Keratinocyte (primary cell): ENCODE data around the gene PAK3. TPM values are rescaled to one million over a fixed set of nuclear protein-coding genes. Genes with fewer than 3 reads are reported as not detected.

Experiments used
- DNase-seq: peaks from one replicate; pipeline ENCODE4 v3.0.0-alpha.2; 2011; ENCODE audit warnings: low read depth, missing footprints, low spot score
- FAIRE-seq: peaks from 2 replicates; lab custom pipeline; 2011; peaks lifted over from hg19 to GRCh38; lab: Jason Lieb, UNC
- H2AFZ ChIP-seq: 2 replicates; pipeline ENCODE4 v1.6.0; 2012; ENCODE audit warnings: low read length, control low read depth, inconsistent platforms; ENCODE audit not compliant: control insufficient read depth
- H3K27ac ChIP-seq: 2 replicates; pipeline ENCODE4 v1.5.1; 2011; ENCODE audit warnings: low read length; ENCODE audit not compliant: control insufficient read depth, insufficient read depth
- H3K27me3 ChIP-seq: 3 replicates; pipeline ENCODE4 v1.6.0; 2011; ENCODE audit warnings: low read length; ENCODE audit not compliant: control insufficient read depth, insufficient read depth; ENCODE audit errors: extremely low read depth
- H3K36me3 ChIP-seq, 2 experiments: 2 replicates in 1 of 2; 3 replicates in 1 of 2; pipeline ENCODE4 v1.5.1; 2011; ENCODE audit warnings: low read length in 2 of 2, mild to moderate bottlenecking in 1 of 2; ENCODE audit not compliant: control insufficient read depth in 2 of 2, insufficient read depth in 2 of 2; ENCODE audit errors: extremely low read depth in 1 of 2
- H3K4me1 ChIP-seq: 3 replicates; pipeline ENCODE4 v1.5.1; 2011; ENCODE audit warnings: low read length; ENCODE audit not compliant: control insufficient read depth, insufficient read depth; ENCODE audit errors: extremely low read depth
- H3K4me2 ChIP-seq: 3 replicates; pipeline ENCODE4 v1.6.0; 2011; ENCODE audit warnings: low read depth, low read length; ENCODE audit not compliant: control insufficient read depth, insufficient read depth; ENCODE audit errors: extremely low read depth
- H3K4me3 ChIP-seq, 3 experiments: fragments of 200-600 bp in 1 of 3; sonication (generic) in 1 of 3; 2 replicates in 2 of 3; 3 replicates in 1 of 3; pipeline ENCODE4 v1.5.1; 2011 to 2016; ENCODE audit warnings: low read length in 3 of 3, mild to moderate bottlenecking in 3 of 3, control low read depth in 2 of 3, inconsistent platforms in 1 of 3, low read depth in 1 of 3, mixed read lengths in 1 of 3, mixed run types in 1 of 3, moderate library complexity in 1 of 3; ENCODE audit not compliant: control insufficient read depth in 2 of 3, insufficient read depth in 2 of 3; ENCODE audit errors: extremely low read depth in 1 of 3
- H3K79me2 ChIP-seq: 2 replicates; pipeline ENCODE4 v1.6.0; 2012; ENCODE audit warnings: low read length; ENCODE audit not compliant: control insufficient read depth, insufficient read depth
- H3K9ac ChIP-seq: 3 replicates; pipeline ENCODE4 v1.6.0; 2011; ENCODE audit warnings: low read length; ENCODE audit not compliant: control insufficient read depth, insufficient read depth; ENCODE audit errors: extremely low read depth
- H3K9me1 ChIP-seq: 3 replicates; pipeline ENCODE4 v1.6.0; 2011; ENCODE audit warnings: low read length; ENCODE audit not compliant: control insufficient read depth, insufficient read depth; ENCODE audit errors: extremely low read depth
- H3K9me3 ChIP-seq: 2 replicates; pipeline ENCODE4 v1.5.1; 2012; ENCODE audit warnings: low read depth, low read length; ENCODE audit not compliant: control insufficient read depth
- H4K20me1 ChIP-seq: 3 replicates; pipeline ENCODE4 v1.6.0; 2011; ENCODE audit warnings: low read length; ENCODE audit not compliant: control insufficient read depth, insufficient read depth; ENCODE audit errors: extremely low read depth
- CTCF ChIP-seq, 3 experiments: IDR thresholded peaks in 1 of 3; conservative IDR thresholded peaks in 1 of 3; optimal IDR thresholded peaks in 1 of 3; 2 replicates in 2 of 3; 3 replicates in 1 of 3; pipeline versions ENCODE3 to v1.5.1; 2011; ENCODE audit warnings: low read length in 3 of 3, mild to moderate bottlenecking in 3 of 3, moderate library complexity in 2 of 3, control low read depth in 1 of 3, inconsistent platforms in 1 of 3; ENCODE audit not compliant: insufficient read depth in 2 of 3; ENCODE audit errors: extremely low read depth in 1 of 3
- EZH2 ChIP-seq: IDR thresholded peaks from one replicate; pipeline ENCODE4 v1.6.1; 2012; ENCODE audit warnings: inconsistent platforms, mild to moderate bottlenecking, low read length, moderate library complexity
- dilution Hi-C: fragments of 300-500 bp; cut with MboI; formaldehyde crosslinking; loops from one replicate; pipeline ENCODE4 v1.7.0; 2020; ENCODE audit warnings: low sequenced_read_pairs; ENCODE audit not compliant: extremely low pct_ligation_motif_present
- polyA plus RNA-seq, 5 experiments: library from polyadenylated mRNA; depleted of rRNA in 3 of 5; stranded (reverse) in 3 of 5; stranded (forward) in 1 of 5; unstranded in 1 of 5; fragments of >200 nt; gene quantifications; 1 replicate in 1 of 5; 2 replicates in 3 of 5; 3 replicates in 1 of 5; pipeline versions ENCODE4 v1.2.1 to v1.2.3, GENCODE V29; 2011 to 2012; ENCODE audit warnings: missing spikeins in 2 of 5, low read depth in 1 of 5, low replicate concordance in 1 of 5

The PAK3 gene
- polyA plus RNA-seq, 1 donor (not counting 4 experiments of a cell fraction or from before 2014, with no cell fraction given) = 0.34 TPM

DNA sequence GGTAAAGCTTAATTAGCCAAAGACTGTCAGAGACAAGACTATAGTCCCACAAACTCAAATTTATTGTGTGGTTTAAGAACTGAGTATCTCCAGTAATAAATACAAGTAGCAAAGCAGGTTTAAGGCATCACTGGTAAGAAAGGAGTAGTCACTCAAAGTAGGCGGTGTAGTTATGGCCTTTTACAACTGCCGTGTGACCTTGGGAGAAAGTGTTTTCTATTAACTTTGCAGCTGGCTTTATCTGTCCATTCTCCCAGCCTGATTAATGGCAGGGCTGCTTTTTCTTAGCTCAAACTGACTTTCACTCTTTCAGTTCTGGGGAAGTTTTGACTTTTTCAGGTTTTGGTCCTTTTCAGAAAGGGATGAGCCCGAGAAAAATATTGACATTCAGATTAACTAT is 7.4 kb upstream of the PAK3 start:
- Histone ChIP-seq H3K79me2 (no peaks in the 10 kb centered on the region), H3K4me2 (no peak overlapping the region), H2AFZ (no peak overlapping the region), H3K9me3 (no peaks in the 10 kb centered on the region), H3K27me3 (peaks cover 15% of the 10 kb centered on the region), H3K9ac (no peak overlapping the region), H3K36me3 (no peaks in the 10 kb centered on the region), H3K9me1 (no peaks in the 10 kb centered on the region), H3K4me1 (no peaks in the 10 kb centered on the region), H3K4me3 (no peak overlapping the region), H4K20me1 (no peaks in the 10 kb centered on the region), H3K27ac (no peak overlapping the region)
- DNase-seq (no peak), FAIRE-seq (no peak)
- dilution Hi-C loops = no loop called here
- TF ChIP-seq CTCF (optimal IDR thresholded peaks at IDR 0.05 in 1 of 3, IDR thresholded peaks at IDR 0.05 in 1 of 3, conservative IDR thresholded peaks at IDR 0.05 in 1 of 3; ENCODE audit: extremely low read depth in 1 of 3, insufficient read depth in 2 of 3, low read length in 3 of 3) (no peak), EZH2 (no peak)

- no peak for FAIRE-seq
- DNase-seq = no peak
- no peak overlapping the region for H2AFZ ChIP-seq
- no peaks in the 10 kb centered on the region for H4K20me1 ChIP-seq
- H3K4me3 ChIP-seq = no peak overlapping the region
- no peak overlapping the region for H3K27ac ChIP-seq
- H3K27me3 ChIP-seq = peaks cover 15% of the 10 kb centered on the region
- no peaks in the 10 kb centered on the region for H3K4me1 ChIP-seq
- no peaks in the 10 kb centered on the region for H3K9me3 ChIP-seq
- H3K4me2 ChIP-seq = no peak overlapping the region
- TF ChIP-seq EZH2 (no peak), CTCF (optimal IDR thresholded peaks at IDR 0.05 in 1 of 3, IDR thresholded peaks at IDR 0.05 in 1 of 3, conservative IDR thresholded peaks at IDR 0.05 in 1 of 3; ENCODE audit: extremely low read depth in 1 of 3, insufficient read depth in 2 of 3, low read length in 3 of 3) (no peak)
- H3K36me3 ChIP-seq = no peaks in the 10 kb centered on the region
- no peak overlapping the region for H3K9ac ChIP-seq
- dilution Hi-C loops = no loop called here
- H3K9me1 ChIP-seq = no peaks in the 10 kb centered on the region
- no peaks in the 10 kb centered on the region for H3K79me2 ChIP-seq
Measured at GRCh38 chrX:111090458-111090857, 5.5 kb upstream of the PAK3 start.
